ENCODE measurements around the gene CNDP1. TPM values are rescaled to one million over a fixed set of nuclear protein-coding genes. Genes with fewer than 3 reads are reported as not detected.
A peak's percentile ranks its signal among the peaks of the same experiment; 100 is the strongest.

CNDP1 gene
- total RNA-seq, 1 donor from 2014 or later, result not detected

GRCh38 chr18:74604361-74604760 is 70.1 kb downstream of the CNDP1 start:
- Mint-ChIP-seq H3K27me3 (ENCODE audit: low read depth, unreplicated experiment) (no peaks in the 10 kb centered on the region), H3K4me1 (ENCODE audit: low read depth, unreplicated experiment) (peaks cover 13% of the 10 kb centered on the region), H3K36me3 (ENCODE audit: low read depth, unreplicated experiment) (no peaks in the 10 kb centered on the region), H3K27ac (ENCODE audit: unreplicated experiment) (no peak overlapping the region), H3K9me3 (ENCODE audit: unreplicated experiment) (no peaks in the 10 kb centered on the region), H3K4me3 (ENCODE audit: unreplicated experiment) (no peak overlapping the region)
- DNase-seq (ENCODE audit: low read depth) (no peak), FAIRE-seq (no peak)
- H2AFZ ChIP-seq (ENCODE audit: low read depth, low read length), result no peak overlapping the region
- peaks cover 62% of the 10 kb centered on the region for H4K20me1 ChIP-seq (ENCODE audit: insufficient read depth, low read length)
- TF ChIP-seq EZH2 (IDR thresholded peaks at IDR 0.05; ENCODE audit: insufficient read depth, low read length) (no peak), CTCF (IDR thresholded peaks at IDR 0.05; ENCODE audit: insufficient read depth, low read depth, low read length) (no peak)
- no peak overlapping the region for H3K9ac ChIP-seq (ENCODE audit: low read length)
- peaks cover 6% of the 10 kb centered on the region for H3K4me1 ChIP-seq (ENCODE audit: insufficient read depth, low read length)
- H3K36me3 ChIP-seq (ENCODE audit: insufficient read depth, low read length), result no peaks in the 10 kb centered on the region
- no peaks in the 10 kb centered on the region for H3K9me3 ChIP-seq (ENCODE audit: insufficient read depth, low read depth, low read length)
- H3K4me2 ChIP-seq (ENCODE audit: low read length), result no peak overlapping the region
- H3K27ac ChIP-seq (ENCODE audit: low read depth, low read length), result no peak overlapping the region
- H3K4me3 ChIP-seq (ENCODE audit: insufficient read depth, low read depth, low read length), result no peak overlapping the region
- no peaks in the 10 kb centered on the region for H3K27me3 ChIP-seq (ENCODE audit: insufficient read depth, low read length)
- peaks cover 95% of the 10 kb centered on the region for H3K79me2 ChIP-seq (ENCODE audit: insufficient read depth, low read length)

GRCh38 chr18:74604774-74605173 is 70.5 kb downstream of the CNDP1 start:
- DNase-seq (ENCODE audit: low read depth), result peak; percentile 63
- Histone ChIP-seq H3K4me1 (ENCODE audit: insufficient read depth, low read length) (peaks cover 6% of the 10 kb centered on the region), H3K9me3 (ENCODE audit: insufficient read depth, low read depth, low read length) (no peaks in the 10 kb centered on the region), H3K9ac (ENCODE audit: low read length) (no peak overlapping the region), H3K4me3 (ENCODE audit: insufficient read depth, low read depth, low read length) (no peak overlapping the region), H3K4me2 (ENCODE audit: low read length) (no peak overlapping the region), H4K20me1 (ENCODE audit: insufficient read depth, low read length) (peaks cover 63% of the 10 kb centered on the region), H3K27me3 (ENCODE audit: insufficient read depth, low read length) (no peaks in the 10 kb centered on the region), H3K79me2 (ENCODE audit: insufficient read depth, low read length) (peaks cover 94% of the 10 kb centered on the region), H2AFZ (ENCODE audit: low read depth, low read length) (no peak overlapping the region), H3K27ac (ENCODE audit: low read depth, low read length) (no peak overlapping the region), H3K36me3 (ENCODE audit: insufficient read depth, low read length) (no peaks in the 10 kb centered on the region)
- H3K4me1 Mint-ChIP-seq (ENCODE audit: low read depth, unreplicated experiment), result peaks cover 13% of the 10 kb centered on the region
- no peaks in the 10 kb centered on the region for H3K9me3 Mint-ChIP-seq (ENCODE audit: unreplicated experiment)
- no peaks in the 10 kb centered on the region for H3K36me3 Mint-ChIP-seq (ENCODE audit: low read depth, unreplicated experiment)
- H3K27ac Mint-ChIP-seq (ENCODE audit: unreplicated experiment), result no peak overlapping the region
- FAIRE-seq, result peak; percentile 49
- H3K27me3 Mint-ChIP-seq (ENCODE audit: low read depth, unreplicated experiment), result no peaks in the 10 kb centered on the region
- H3K4me3 Mint-ChIP-seq (ENCODE audit: unreplicated experiment), result no peak overlapping the region
- TF ChIP-seq CTCF (IDR thresholded peaks at IDR 0.05; ENCODE audit: insufficient read depth, low read depth, low read length), result no peak
- TF ChIP-seq EZH2 (IDR thresholded peaks at IDR 0.05; ENCODE audit: insufficient read depth, low read length), result no peak

GRCh38 chr18:74608681-74609080 is 74.4 kb downstream of the CNDP1 start:
- H3K4me2 ChIP-seq (ENCODE audit: low read length), result no peak overlapping the region
- H3K4me1 Mint-ChIP-seq (ENCODE audit: low read depth, unreplicated experiment), result peaks cover 13% of the 10 kb centered on the region
- H3K27ac Mint-ChIP-seq (ENCODE audit: unreplicated experiment), result no peak overlapping the region
- H3K36me3 Mint-ChIP-seq (ENCODE audit: low read depth, unreplicated experiment), result no peaks in the 10 kb centered on the region
- no peak overlapping the region for H3K4me3 Mint-ChIP-seq (ENCODE audit: unreplicated experiment)
- FAIRE-seq (peak; percentile 41), DNase-seq (ENCODE audit: low read depth) (no peak)
- H3K27me3 ChIP-seq (ENCODE audit: insufficient read depth, low read length), result no peaks in the 10 kb centered on the region
- no peaks in the 10 kb centered on the region for H3K9me3 Mint-ChIP-seq (ENCODE audit: unreplicated experiment)
- no peaks in the 10 kb centered on the region for H3K27me3 Mint-ChIP-seq (ENCODE audit: low read depth, unreplicated experiment)
- H3K27ac ChIP-seq (ENCODE audit: low read depth, low read length), result peak overlapping the region; percentile 18
- no peaks in the 10 kb centered on the region for H3K36me3 ChIP-seq (ENCODE audit: insufficient read depth, low read length)
- no peak overlapping the region for H2AFZ ChIP-seq (ENCODE audit: low read depth, low read length)
- no peaks in the 10 kb centered on the region for H3K9me3 ChIP-seq (ENCODE audit: insufficient read depth, low read depth, low read length)
- no peak for TF ChIP-seq EZH2 (IDR thresholded peaks at IDR 0.05; ENCODE audit: insufficient read depth, low read length)
- peaks cover 80% of the 10 kb centered on the region for H3K79me2 ChIP-seq (ENCODE audit: insufficient read depth, low read length)
- no peak overlapping the region for H3K9ac ChIP-seq (ENCODE audit: low read length)
- H3K4me1 ChIP-seq (ENCODE audit: insufficient read depth, low read length), result peaks cover 6% of the 10 kb centered on the region
- peaks cover 65% of the 10 kb centered on the region for H4K20me1 ChIP-seq (ENCODE audit: insufficient read depth, low read length)
- no peak overlapping the region for H3K4me3 ChIP-seq (ENCODE audit: insufficient read depth, low read depth, low read length)
